Measurements from ENCODE around the gene USP32. TPM values are rescaled to one million over a fixed set of nuclear protein-coding genes. Genes with fewer than 3 reads are reported as not detected.
A peak's percentile ranks its signal among the peaks of the same experiment; 100 is the strongest.

The USP32 gene
- total and polyA plus RNA-seq, 8 donors: 7.7 to 25.5 (median 15.8) TPM

DNA sequence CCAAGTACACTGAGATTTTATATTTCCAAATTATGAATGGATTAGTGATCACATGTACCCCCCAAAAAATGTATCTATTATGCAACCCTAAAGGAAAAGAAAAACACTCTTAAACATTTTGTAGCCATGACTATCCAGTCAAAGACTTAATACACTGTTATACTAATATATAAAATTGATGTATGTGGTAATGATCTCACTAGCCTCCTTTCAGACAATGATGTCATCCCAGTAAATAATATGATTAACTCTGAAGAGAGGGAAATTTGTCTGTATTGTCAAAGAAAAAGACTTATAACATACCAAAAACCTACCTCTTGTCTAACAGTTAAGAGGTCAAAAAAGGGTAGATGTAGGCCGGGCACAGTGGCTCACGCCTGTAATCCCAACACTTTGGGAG is 80.7 kb downstream of the USP32 start:
- Histone ChIP-seq H3K4me1 (peaks cover 0 to 4% (median 0%) of the 10 kb centered on the region in 3 donors), H3K36me3 (no peaks in the 10 kb centered on the region), H3K27ac (no peak overlapping the region), H3K9me3 (no peaks in the 10 kb centered on the region), H3K4me3 (no peak overlapping the region), H3K27me3 (no peaks in the 10 kb centered on the region)
- 97 to 100% methylated on average over 2 of the region's 2 CpGs for WGBS, 2 donors
- no peak for DNase-seq
- no peak for FAIRE-seq
- TF ChIP-seq, protein P1, sequence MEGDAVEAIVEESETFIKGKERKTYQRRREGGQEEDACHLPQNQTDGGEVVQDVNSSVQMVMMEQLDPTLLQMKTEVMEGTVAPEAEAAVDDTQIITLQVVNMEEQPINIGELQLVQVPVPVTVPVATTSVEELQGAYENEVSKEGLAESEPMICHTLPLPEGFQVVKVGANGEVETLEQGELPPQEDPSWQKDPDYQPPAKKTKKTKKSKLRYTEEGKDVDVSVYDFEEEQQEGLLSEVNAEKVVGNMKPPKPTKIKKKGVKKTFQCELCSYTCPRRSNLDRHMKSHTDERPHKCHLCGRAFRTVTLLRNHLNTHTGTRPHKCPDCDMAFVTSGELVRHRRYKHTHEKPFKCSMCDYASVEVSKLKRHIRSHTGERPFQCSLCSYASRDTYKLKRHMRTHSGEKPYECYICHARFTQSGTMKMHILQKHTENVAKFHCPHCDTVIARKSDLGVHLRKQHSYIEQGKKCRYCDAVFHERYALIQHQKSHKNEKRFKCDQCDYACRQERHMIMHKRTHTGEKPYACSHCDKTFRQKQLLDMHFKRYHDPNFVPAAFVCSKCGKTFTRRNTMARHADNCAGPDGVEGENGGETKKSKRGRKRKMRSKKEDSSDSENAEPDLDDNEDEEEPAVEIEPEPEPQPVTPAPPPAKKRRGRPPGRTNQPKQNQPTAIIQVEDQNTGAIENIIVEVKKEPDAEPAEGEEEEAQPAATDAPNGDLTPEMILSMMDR (IDR thresholded peaks at IDR 0.05): no peak
- ATAC-seq: no peak
- intact Hi-C loops (cut with DNase I): no loop called here

DNA sequence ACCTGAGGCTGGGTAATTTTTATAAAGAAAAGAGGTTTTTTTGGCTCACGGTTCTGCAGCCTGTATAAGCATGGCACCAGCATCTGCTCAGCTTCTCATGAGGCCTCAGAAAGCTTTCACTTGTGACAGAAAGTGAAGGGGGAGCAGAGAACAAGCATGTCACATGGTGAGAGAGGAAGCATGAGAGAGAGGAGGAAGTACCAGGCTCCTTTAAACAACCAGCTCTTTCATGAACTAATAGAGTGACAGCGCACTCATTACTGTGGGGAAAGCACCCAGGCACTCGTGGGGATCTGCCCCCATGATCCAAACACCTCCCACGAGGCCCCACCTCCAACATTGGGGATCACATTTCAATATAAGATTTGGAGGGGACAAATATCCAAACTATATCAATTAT is 86.8 kb downstream of the USP32 start:
- FAIRE-seq (no peak), DNase-seq (peak in 1 of 6 donors; percentile 15)
- TF ChIP-seq, protein P1 (IDR thresholded peaks at IDR 0.05): no peak

DNA sequence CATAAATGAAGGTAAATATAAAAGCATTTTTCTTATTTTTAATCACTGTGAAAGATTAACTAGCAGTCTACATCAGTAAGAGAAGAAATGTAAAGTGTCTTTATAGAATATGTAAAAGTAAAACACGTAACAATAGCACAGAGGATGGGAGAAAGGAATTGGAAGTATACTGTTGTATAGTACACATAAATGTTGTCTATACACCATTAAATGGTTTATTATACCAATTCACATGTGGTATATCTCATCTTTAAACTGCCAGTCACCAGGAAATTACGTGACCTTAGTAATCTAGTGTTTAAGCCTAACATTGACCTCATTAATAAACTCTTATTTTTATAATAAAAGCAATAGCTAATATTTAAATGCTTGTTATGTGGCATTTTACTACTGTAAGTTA is 87.4 kb downstream of the USP32 start:
- 92 to 95% methylated on average over 2 of the region's 2 CpGs for WGBS, 2 donors
- Histone ChIP-seq H3K36me3 (no peaks in the 10 kb centered on the region), H3K27ac (peak overlapping the region in 1 of 4 donors; percentile 41), H3K4me1 (peaks cover 2 to 20% (median 10%) of the 10 kb centered on the region in 3 donors), H3K4me3 (no peak overlapping the region), H3K9me3 (no peaks in the 10 kb centered on the region), H3K27me3 (no peaks in the 10 kb centered on the region)
- no peak for ATAC-seq
- intact Hi-C loops (cut with DNase I): no loop called here
- DNase-seq: no peak
- FAIRE-seq: no peak
- TF ChIP-seq, protein P1 (IDR thresholded peaks at IDR 0.05): no peak

More for the DNA sequence above, 86.8 kb downstream of the USP32 start:
- H3K4me3 ChIP-seq: no peak overlapping the region
- H3K4me1 ChIP-seq: peaks cover 2 to 20% (median 10%) of the 10 kb centered on the region in 3 donors
- no peaks in the 10 kb centered on the region for H3K27me3 ChIP-seq
- ATAC-seq: peak in 3 of 4 donors; percentile 68 to 85 (median 84)
- H3K36me3 ChIP-seq: no peaks in the 10 kb centered on the region
- no peaks in the 10 kb centered on the region for H3K9me3 ChIP-seq
- intact Hi-C loops (cut with DNase I): no loop called here
- 48 to 75% methylated on average over 4 of the region's 4 CpGs for WGBS, 2 donors
- H3K27ac ChIP-seq: peak overlapping the region in 2 of 4 donors; percentile 15 to 41

DNA sequence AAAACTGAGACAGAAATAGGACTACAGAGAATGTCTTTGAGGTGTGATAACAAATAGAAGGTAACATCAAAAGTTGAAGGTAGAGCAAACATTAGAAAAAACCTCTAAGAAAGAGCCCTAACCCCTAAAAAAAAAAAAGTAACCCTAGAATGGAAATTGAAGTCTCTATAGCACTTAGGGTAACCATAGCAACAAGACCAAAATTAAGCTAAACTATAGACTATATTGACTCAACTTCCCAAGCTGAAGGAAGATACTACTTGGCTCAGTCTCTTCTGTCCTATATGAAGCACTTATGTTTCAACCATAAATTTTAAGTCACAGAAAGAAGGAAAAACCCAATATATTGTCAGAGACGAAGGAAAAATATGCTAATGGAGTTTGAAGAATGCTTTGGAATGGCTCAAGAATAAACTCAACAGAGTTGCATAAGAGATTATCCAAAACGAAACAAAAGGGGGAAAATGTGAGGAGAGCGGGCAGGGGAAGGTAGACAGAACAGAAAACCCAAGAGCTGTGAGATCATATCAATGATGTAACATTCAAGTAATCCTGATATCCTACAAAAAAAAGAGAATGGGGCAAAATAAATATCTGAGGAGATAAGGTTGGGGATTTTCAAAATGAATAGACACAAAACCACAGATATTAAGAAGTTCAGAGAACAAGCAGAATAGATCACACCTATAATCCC is 88.4 kb downstream of the USP32 start:
- no peak for FAIRE-seq
- Histone ChIP-seq H3K36me3 (no peaks in the 10 kb centered on the region), H3K4me3 (no peak overlapping the region), H3K4me1 (peaks cover 2 to 20% (median 10%) of the 10 kb centered on the region in 3 donors), H3K9me3 (no peaks in the 10 kb centered on the region), H3K27me3 (no peaks in the 10 kb centered on the region), H3K27ac (no peak overlapping the region)
- 91 to 99% methylated on average over 3 of the region's 3 CpGs for WGBS, 2 donors
- intact Hi-C loops (cut with DNase I): no loop called here
- TF ChIP-seq, protein P1 (IDR thresholded peaks at IDR 0.05): no peak
- no peak for ATAC-seq
- DNase-seq: no peak

DNA sequence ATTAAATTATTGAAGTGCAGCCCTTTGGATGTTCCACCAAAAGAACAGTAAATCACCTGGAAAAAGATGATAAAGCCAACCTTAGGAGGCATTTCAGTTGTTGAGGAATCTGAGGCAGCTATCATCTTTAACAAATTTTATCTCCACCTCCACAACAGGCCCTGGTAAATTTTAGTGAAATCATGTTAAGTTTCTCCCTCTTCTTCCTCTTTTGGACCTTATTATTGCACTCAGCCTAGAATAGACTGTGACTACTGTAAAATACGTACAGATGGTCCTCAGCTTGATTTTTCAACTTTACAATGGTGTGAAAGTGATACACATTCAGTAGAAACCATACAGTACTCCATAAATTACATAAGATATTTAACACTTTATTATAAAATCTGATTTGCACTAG is 90.3 kb downstream of the USP32 start:
- intact Hi-C loops (cut with DNase I): no loop called here
- Histone ChIP-seq H3K4me1 (peaks cover 2 to 20% (median 10%) of the 10 kb centered on the region in 3 donors), H3K9me3 (no peaks in the 10 kb centered on the region), H3K4me3 (no peak overlapping the region), H3K27ac (no peak overlapping the region), H3K36me3 (no peaks in the 10 kb centered on the region), H3K27me3 (no peaks in the 10 kb centered on the region)
- FAIRE-seq (no peak), DNase-seq (no peak), ATAC-seq (no peak)
- TF ChIP-seq, protein P1 (IDR thresholded peaks at IDR 0.05): no peak
- 88 to 92% methylated on average over 1 of the region's 1 CpG for WGBS, 2 donors
